HG02870 (cell line): Measurements from ENCODE around the gene SASH1.

Source experiments
- ATAC-seq: cut with Tn5 transposase; IDR thresholded peaks from one replicate; pipeline ENCODE4 v1.9.1; 2021; ENCODE audit warnings: mild to moderate bottlenecking, moderate library complexity; ENCODE audit not compliant: unreplicated experiment

The SASH1 gene

DNA sequence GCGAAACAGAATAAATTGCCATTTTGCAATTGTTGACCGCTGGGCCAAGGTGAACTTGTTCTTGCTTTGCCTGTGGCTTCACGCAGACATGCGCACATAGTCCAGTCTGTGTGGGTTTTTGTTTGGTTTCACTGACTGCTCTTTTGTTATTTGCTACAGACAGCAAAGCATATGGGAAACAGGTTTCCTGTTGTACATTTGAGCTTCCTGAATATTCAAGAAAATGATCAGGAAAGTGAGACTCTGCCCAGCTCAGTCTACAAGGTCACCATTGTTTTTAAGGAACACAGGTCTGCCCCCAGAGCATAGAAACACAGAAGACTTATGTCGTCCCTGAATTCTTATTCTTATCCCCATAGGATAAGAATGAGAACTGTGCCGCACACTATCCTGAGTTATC lies 55.6 kb downstream of the SASH1 start:
- no peak for ATAC-seq

DNA sequence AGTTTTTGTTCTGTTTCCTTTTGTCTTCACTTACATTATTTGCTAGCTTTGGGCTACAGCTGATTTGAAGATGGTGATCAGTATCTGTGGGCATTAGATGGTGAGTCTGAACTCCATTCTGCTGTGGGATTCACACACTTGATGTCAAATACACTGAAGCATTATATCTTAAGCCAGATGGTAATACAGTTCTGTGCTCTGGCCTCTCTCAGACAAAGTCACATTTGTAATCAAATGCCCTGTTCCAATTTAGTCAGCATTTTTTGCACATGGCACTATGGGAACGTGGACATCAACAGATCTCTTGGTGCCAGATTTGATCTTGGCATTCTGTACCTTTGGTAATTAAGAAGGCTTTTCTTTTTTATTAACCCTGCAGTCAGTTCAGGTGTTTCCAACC lies 56.0 kb downstream of the SASH1 start:
- no peak for ATAC-seq

DNA sequence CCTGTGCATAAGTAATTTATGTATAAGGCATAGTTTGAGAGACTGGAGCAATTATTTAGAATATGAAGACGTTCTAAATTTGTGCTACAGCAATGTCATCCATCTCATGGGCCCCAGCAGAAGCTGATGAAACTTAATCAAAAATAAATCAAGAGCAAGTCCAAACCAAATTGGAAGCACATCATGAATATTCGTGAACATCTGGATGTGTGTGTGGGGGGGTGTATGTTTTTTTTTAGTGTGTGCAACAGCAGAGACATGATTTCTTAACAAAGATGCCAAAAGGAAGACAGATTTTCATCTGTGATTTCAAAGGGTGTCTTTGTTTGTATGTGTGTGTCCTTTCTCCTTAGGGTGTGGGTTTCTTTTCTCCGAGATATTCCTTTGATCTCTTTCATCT lies 58.9 kb downstream of the SASH1 start:
- no peak for ATAC-seq

DNA sequence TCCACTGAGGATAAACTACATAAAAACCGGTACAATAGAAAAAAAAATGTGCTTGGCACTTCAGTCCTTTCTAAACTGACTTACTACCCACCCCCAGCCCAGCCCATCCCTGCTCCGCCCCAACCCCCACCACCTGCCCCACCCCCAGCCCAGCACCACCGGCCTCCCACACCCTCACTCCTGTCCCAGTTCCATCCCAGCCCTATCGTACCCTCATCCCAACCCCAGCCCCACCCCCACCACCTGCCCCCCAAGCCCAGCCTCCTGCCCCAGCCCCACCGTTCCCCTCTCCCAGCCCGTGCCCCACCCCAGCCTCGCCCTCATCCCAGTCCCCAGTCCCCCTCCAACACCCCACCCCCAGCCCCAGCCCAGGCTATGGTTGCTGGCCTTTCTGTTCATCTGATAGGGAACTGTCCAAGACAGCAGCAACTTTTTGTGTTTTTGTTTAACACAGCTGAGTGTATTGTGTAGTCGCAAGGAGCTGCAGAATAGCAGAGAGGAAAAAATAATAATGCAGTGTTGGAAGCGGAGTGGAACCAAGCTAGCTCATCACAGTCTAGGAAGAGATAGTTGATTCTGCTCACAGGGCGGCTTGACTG lies 61.9 kb downstream of the SASH1 start:
- no peak for ATAC-seq

DNA sequence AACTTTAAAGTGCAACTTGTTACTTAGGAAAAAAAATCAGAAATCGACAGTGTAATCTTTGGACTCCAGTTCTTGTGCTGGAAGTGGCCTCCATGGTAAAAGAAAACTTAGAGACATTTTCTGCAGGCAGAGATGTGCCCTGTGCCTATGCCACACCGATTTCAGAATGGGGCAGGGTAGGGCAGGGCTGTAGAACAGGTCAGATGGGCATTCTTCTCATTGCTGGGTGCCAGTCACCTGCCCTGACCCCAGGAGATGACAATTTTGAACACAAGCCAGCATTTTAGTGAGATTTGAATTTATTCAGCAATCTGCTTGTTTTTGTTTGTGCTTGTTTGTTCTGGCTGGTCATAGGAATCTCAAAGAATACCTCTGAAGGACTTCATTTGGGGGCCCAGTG lies 63.3 kb downstream of the SASH1 start:
- ATAC-seq: no peak

DNA sequence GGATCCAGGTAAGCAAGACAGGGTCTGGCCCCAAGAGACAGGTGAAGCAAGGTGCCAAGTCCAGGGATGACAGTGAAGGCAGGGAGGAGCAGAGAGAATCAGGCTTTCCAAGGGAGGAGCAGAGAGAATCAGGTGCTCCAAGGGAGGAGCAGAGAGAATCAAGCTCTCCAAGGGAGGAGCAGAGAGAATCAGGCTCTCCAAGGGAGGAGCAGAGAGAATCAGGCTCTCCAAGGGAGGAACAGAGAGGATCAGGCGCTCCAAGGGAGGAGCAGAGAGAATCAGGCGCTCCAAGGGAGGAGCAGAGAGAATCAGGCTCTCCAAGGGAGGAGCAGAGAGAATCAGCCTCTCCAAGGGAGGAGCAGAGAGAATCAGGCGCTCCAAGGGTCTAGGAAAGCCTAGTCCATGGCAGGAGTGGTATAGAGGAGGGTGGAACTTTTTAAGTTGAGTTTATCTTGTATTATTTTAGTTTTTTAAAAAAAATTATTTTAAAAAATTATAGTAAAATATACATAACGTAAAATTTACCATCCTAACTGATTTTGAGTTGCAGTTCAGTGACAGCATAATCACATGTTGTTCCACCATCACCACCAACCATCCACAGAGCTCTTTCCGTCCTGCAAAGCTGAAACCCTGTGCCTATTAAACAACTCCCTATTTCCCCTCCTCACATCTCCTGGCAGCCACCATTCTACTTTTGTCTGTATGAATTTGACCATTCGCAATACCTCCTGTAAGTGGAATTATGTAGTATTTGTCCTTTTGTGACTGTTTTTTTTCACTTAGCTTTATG lies 64.1 kb downstream of the SASH1 start:
- ATAC-seq: no peak

DNA sequence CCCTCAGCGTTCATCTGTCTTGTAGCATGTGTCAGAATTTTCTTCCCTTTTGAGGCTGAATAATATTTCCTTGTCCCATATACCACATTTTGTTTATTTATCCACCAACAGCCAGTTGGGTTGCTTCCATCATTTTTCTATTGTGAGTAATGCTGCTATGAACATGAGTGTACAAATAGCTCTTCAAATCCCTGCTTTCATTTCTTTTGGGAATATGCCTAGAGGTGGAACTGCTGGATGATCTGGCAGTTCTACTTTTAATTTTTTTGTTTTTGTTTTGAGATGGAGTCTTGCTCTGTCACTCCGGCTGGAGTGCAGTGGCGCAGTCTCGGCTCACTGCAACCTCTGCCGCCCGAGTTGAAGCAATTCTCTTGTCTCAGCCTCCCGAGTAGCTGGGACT lies 64.7 kb downstream of the SASH1 start:
- no peak for ATAC-seq

DNA sequence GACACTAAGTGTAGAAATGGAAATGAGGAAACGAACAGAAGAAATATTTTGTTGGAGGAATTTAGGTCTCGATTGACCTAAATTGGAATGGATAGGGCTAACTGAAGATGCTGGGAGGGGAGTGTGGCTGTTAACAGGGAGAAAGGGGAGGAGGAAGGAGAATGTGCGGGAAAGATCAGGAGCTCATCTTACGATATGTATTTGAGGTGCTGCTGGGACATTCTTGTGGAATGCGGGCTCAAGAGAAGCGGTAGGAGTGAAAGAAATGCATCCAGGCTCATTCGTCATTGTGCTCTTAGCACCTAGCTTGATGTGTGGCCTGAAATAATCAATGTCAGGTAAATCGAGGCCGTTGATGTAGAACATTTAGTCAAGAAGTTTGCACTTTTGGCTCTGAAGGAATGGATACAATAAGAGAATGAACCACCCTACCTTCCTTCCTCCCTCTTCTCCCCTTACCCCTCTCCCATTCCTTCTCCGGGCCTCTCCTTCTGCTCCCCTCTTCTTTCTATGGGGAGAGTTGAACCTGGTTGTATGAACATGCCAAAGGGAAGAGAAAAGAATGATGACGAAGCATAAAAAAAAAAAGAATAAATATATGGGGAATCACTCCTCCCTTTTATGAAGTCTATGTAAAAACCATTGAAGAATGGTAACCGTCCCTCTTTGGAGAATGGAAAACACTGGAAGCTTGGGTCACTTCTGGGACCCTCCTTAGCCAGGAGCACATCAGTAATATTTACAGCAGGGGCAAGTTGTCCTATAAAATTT lies 70.9 kb downstream of the SASH1 start:
- ATAC-seq: no peak

DNA sequence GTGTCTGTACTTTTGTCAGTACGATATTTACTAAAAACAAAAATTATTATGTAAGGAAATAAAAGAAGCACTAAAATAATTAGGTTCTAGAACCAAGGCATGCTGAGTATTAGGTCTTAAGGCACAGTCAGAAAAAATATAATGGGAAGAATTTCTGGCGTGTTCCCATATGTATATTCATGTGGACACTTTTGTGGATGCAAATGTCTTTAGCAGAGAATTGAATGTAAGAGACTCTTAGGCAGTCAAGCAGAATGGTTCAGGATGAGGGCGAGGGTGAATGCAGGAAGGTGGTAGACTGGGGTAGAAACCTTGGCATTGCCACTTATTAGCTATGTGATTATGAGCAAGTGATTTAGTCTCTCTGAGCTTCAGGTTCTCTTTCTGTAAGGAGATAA lies 71.5 kb downstream of the SASH1 start:
- ATAC-seq: no peak

DNA sequence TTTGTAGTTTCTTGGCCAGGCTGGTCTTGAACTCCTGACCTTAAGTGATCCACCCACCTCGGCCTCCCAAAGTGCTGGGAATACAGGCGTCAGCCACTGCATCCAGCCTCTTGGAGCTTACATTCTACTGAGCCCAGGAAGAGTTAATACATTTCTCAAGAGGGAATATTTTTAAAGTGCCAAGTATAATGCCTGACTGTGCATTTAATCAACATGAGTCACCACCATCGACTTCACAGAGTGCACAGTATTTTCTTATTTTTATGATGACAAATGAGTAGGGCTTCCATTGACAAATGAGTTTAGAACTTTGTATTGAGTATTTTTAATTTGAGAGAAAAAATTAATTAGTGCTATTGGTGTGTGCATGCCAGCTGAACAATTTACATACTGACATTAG lies 72.2 kb downstream of the SASH1 start:
- no peak for ATAC-seq

DNA sequence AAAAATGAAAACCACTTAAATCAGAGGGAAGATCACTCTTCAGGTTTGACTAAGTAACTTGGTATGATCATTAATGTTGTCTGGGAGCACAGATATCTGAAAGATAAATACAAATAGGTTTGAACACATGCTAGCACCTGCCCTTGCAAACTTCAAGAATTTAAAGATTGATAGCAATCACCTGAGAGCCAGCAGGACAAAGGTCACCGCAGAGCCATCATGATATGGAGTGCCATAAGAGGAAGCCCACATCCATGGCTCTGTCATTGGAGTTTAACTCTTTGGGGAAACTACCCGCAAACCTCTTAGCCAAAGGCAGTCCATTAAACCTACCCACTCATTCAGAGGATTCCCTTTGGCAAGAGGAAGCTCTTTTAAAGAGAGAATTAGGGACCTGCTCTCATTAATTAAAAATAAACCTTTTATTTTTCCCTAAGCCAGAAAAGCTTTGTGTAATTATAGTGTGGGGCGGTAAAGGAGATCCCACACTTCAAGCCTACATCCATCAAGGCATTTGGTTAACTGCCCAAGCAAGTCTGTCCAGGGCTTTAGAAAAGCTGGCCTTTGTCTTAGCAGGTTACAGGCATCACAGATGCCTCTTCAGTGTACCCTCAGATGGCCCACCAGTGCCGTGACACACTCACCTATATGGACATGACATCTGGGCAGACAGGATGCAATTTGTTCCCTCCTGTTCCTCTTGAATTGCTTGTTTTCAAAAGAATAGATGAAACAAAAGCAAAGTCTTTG lies 73.0 kb downstream of the SASH1 start:
- no peak for ATAC-seq

DNA sequence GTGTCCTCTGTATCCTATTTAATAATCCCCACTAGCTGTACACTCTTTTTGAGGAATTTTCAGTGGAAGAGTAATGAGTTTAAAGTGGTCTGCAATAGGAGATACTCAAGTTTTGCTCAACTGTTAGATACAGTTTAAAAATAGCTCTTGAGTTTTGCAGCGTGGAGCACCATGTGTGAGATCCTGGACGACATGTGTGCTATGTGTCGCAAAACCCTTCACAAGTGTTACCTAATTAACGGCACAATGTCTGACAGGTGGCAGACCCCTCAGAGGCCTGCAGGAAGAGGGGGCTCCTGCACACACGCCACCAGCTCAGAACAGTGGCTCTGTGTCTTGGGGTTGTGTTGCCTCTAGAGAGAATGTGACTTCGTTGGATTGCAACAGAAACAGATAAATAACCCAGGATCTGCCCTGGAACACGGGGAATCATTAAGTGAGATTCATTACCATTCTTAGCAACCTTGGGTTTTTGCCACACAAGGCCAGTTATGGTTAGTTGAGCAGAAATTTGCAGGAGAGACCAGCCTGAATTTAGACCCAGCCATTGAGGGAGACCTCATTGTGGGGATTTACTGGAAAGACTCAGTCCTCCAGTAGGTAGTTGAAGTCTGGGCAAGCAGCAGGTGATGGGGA lies 73.8 kb downstream of the SASH1 start:
- no peak for ATAC-seq

DNA sequence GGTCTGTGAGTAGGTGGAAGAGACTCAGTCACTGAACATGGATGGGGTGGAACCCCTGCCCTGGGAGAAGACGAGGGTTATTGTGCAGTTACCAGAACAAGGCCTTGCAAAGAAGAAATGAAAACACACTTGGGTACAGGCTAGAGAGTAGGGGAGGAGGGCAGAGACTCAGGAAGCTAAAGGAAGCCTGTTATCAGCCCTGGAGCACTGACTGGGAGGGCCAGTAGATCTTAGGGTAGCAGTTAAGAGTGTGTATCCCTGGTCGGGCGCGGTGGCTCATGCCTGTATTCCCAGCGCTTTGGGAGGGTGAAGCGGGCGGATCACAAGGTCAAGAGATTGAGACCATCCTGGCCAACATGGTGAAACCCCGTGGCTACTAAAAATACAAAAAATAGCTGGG lies 74.4 kb downstream of the SASH1 start:
- ATAC-seq: no peak

DNA sequence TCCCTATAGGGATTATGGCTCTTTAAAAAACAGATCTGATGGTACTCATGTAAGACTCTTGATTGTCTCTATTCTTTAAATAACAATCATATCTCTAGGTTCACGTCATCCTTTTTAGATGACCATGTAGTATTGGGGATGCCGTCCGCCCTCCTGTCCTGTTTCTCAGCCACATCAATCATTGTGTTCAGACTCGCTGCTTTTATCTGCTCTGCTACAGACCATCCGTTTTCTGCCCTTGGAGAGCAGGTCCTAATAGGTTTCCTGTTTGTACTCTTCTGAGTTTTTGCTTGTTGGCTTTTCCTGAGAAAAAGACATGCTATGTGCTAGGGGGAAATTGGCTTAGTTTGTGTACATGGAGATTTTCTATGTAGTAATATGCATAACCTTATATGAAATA lies 76.8 kb downstream of the SASH1 start:
- ATAC-seq: no peak

DNA sequence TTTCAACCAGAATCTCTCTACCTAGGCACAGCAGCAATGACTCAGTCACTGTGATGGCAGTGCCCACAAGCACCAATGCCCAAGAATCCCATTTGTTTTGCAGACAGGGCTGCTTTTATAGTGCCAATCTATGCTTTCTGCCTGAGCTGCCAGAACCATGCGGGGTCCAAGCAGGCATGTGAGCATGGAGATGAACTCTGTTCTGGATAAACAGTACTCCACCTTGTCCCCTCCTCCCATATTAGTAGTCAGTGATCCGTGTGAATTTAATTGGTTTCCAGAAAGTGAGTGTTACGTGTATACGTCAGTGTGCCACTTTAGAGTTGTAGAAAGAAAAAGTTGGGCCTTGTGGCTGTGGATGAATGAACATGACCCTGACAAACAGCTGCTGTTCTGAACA lies 79.4 kb downstream of the SASH1 start:
- no peak for ATAC-seq

DNA sequence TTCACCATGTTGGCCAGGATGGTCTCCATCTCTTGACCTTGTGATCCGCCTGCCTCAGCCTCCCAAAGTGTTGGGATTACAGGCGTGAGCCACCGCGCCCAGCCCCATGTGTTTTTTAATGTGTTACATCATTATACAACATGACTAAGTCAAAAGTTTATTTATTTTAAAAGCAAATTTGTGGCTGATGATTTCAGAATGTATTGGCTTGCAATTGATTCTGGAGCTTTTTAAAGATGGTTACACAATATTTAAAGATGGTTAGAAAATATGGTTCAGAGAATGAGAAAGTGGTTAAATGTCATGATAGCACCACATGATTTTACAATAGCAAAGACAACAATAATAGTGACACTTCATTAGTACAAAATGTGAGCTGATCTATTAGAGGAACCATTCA lies 80.5 kb downstream of the SASH1 start:
- no peak for ATAC-seq

DNA sequence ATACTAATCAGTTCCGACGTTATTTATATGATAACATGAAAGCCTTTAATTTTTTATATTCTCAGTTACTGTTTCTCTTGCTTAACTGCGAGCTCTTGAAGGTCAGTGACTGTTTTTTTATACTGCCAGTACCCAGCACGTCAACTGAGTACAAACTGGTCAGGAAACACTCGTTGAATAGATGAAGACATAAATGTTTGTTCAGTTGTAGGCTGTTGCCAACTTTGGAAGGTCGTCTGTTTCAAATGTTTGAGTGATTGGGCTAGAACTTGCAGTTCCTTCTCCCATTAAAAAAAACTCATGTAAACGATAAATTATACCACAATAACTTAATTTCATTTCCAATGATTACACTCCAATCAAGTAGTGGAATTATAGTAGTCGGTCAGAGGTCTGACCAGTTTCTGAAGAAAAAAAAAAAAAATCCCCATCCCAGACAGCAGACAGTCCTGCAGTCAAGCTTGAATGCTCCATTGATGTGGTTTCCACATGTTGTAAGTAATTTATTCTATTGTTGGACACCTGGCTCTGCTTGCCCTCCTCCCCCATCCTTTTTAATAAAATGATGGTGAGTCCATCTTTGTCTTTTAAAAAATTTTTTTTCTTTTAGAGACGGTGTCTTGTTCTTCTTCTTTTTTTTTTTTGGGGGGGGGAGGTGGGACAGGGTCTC lies 81.1 kb downstream of the SASH1 start:
- no peak for ATAC-seq

DNA sequence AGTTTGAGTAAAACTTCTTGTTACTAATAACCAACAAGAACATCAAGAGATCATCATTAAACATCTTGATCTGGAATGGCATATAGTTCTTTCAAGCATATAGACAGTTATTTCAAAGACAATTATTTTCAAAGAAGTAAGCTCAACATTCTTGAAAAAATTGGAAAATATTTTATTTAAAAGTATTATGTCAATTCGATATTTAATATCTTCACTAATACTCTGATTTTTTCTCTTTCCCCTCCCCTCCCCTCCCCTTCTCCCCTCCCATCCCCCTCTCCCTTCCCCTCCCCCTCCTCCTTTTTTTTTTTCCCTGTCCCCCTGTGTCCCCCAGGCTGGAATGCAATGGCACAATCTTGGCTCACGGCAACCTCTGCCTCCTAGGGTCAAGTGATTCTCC lies 82.8 kb downstream of the SASH1 start:
- ATAC-seq: no peak

DNA sequence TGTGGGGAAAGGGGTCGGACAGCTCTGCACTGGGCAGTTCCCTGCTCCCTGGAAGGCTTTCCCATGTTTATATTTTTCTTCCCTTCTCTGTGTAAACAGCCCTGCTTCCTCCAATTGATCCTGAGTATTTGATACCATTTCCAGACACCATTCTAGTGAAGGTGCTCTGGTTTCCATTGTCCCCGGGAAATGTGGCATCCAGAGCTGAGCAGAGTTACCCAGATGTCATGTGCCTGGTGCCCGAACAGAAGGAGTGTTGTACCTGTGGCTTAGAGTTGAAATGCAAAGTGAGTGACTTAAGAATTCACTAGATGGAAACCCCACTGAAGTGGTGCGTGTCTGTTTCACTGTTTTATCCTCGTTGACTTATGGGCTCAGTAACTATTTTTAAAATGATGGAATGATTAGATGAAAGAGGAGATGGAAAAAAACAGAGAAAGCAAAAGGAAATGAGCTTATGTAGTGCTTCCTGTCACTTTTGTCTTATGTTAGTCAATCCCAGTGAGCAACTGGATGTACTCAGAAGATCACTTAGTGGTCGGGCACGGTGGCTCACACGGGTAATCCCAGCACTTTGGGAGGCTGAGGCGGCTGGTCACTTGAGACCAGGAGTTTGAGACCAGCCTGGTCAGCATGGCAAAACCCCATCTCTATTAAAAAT lies 83.8 kb downstream of the SASH1 start:
- no peak for ATAC-seq

DNA sequence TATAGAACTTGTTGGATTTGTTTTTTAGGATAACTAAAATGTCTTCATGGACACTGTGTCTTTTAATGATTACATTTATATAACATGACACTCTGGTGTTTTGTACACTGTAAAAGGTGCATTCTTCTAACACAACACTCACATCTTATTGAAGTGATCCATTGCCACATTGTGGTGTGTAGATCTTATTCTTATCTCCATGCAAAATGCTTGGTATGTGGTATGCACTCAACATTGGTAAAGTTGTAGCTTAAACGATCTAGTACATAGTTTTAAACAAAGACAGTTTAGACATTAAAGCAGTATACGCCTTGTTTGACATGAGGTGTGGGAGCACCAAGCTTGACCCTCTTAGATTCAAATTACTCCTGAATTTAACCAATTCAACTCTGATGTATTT lies 84.7 kb downstream of the SASH1 start:
- no peak for ATAC-seq
